K562 (cell line): ENCODE measurements around the gene HMGA1. TPM values are rescaled to one million over a fixed set of nuclear protein-coding genes. Genes with fewer than 3 reads are reported as not detected.

Source experiments
- ATF4 ChIP-seq: fragments of 450-650 bp; formaldehyde crosslinking; IDR thresholded peaks from 2 replicates; pipeline ENCODE4 v1.4.0; 2022; ENCODE audit warnings: mild to moderate bottlenecking, moderate library complexity
- CHAMP1 ChIP-seq: fragments of 450-650 bp; IDR thresholded peaks from 2 replicates; pipeline ENCODE4 v1.6.1; 2016; ENCODE audit warnings: mild to moderate bottlenecking
- GTF2E2 ChIP-seq: fragments of 200-800 bp; sonication (Bioruptor generic); IDR thresholded peaks from 2 replicates; pipeline ENCODE4 v1.6.1; 2016; ENCODE audit warnings: missing genetic modification characterization, missing compliant biosample characterization
- NR2C2 ChIP-seq, 2 experiments: fragments of 200-800 bp in 1 of 2; sonication (Bioruptor generic) in 1 of 2; sonication (generic) in 1 of 2; formaldehyde crosslinking in 1 of 2; IDR thresholded peaks; 2 replicates each; pipeline versions ENCODE4 v1.6.1 to v1.8.0; 2016 to 2022; ENCODE audit warnings: mild to moderate bottlenecking in 1 of 2, missing compliant biosample characterization in 1 of 2, missing genetic modification characterization in 1 of 2, missing genetic modification reagents in 1 of 2
- POLR2G ChIP-seq: fragments of 200-400 bp; formaldehyde crosslinking; IDR thresholded peaks from 2 replicates; pipeline ENCODE4 v1.6.1; 2017; ENCODE audit warnings: low read depth, mild to moderate bottlenecking, antibody characterized with exemption, low read length, moderate library complexity
- POLR3A ChIP-seq: IDR thresholded peaks from 2 replicates; pipeline ENCODE4 v1.6.1; 2011; ENCODE audit warnings: borderline replicate concordance, mild to moderate bottlenecking, moderate library complexity; ENCODE audit not compliant: insufficient read length, insufficient read depth; ENCODE audit errors: extremely low read depth
- STAT5B ChIP-seq: fragments of 250-450 bp; sonication (Bioruptor Pico); IDR thresholded peaks from 2 replicates; pipeline ENCODE4 v1.8.0; 2021; ENCODE audit warnings: mild to moderate bottlenecking, inconsistent platforms
- ZBED1 ChIP-seq: IDR thresholded peaks from 2 replicates; pipeline ENCODE4 v1.6.1; 2014
- ZFP30 ChIP-seq: fragments of 250-450 bp; sonication (Bioruptor Pico); IDR thresholded peaks from 2 replicates; pipeline ENCODE4 v1.8.0; 2022; ENCODE audit warnings: moderate library complexity, mild to moderate bottlenecking, inconsistent platforms, borderline replicate concordance
- ZNF431 ChIP-seq: sonication (generic); formaldehyde crosslinking; IDR thresholded peaks from 2 replicates; pipeline ENCODE4 v1.8.0; 2022; ENCODE audit warnings: mild to moderate bottlenecking, missing genetic modification reagents
- ZNF57 ChIP-seq: fragments of 450-650 bp; formaldehyde crosslinking; IDR thresholded peaks from 2 replicates; pipeline ENCODE4 v1.4.0; 2020; ENCODE audit warnings: mild to moderate bottlenecking, moderate library complexity
- polyA plus RNA-seq, 8 experiments: library from polyadenylated mRNA; depleted of rRNA in 4 of 8; stranded (reverse) in 5 of 8; unstranded in 3 of 8; fragments of >200 nt; fragmentation: Nextera tagmentation in 2 of 8; fragmentation: Illumina TruSeq in 1 of 8; extraction: Ambion mirVana in 2 of 8; extraction: Trizol in 1 of 8; gene quantifications; 2 replicates each; pipeline versions ENCODE4 v1.2.1 to v1.2.3, GENCODE V29; 2011 to 2014; ENCODE audit warnings: inconsistent platforms in 1 of 8, missing spikeins in 1 of 8
- total RNA-seq, 7 experiments: library from RNA; depleted of rRNA in 6 of 7; stranded (reverse); fragments of >200 nt in 6 of 7; fragmentation: Illumina TruSeq in 2 of 7; extraction: Trizol in 2 of 7; gene quantifications; 2 replicates each; pipeline versions ENCODE4 v1.2.1 to v1.2.3, GENCODE V29; 2011 to 2021; ENCODE audit warnings: low replicate concordance in 1 of 7
- TF ChIP-seq, protein P1 (sequence below), 2 experiments: fragments of 450-650 bp; IDR thresholded peaks; 2 replicates each; pipeline ENCODE4 v1.6.1; 2016; ENCODE audit warnings: mild to moderate bottlenecking in 2 of 2, borderline replicate concordance in 1 of 2, low read depth in 1 of 2, moderate library complexity in 1 of 2

HMGA1 gene
- total and polyA plus RNA-seq, 9 of the 15 experiments (the other 6 are each of a cell fraction or from before 2014, with no cell fraction given) = 27.8 to 1,947 (median 594) TPM

DNA sequence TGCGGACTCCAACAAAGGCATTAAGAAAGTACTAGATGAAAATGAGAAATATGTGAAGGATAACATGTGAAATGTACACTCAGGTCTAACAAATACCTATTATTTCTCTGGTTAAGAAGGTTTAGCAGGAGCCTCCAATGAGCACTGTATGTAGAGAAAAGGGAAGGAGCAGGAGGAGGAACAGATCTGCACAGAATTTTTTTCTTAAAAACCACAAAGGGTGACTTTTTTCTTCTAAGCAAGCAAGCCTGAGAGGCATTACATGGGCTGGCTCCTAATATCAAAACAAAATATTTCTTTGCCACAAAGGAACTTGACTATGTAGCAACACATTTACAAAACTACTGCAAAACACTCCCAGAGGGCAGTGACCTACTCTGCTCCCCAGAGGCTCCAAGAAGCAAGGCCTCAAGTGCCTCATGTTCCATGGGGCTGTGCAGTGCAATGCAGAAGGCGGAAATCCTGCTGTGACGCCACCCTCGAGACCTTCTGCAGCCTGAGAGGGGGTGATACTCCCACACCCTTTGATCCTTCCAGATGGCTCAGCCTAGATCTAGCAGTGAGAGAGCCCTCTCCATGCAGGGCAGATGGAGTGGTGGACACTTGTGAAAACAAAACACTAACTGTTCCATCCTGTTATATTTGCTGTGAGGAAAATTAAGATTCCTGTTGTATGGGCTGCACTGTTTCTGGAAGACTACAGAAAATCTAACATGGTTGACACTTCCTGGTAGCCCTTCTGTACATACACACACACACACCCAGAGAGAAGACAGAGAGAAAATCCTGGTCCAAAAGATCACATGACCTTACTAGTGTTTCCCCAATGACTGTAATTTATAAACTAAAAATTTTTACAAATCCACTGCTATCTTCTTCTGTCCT lies 48.1 kb downstream of the HMGA1 start (continued):
- TF ChIP-seq POLR2G (no peak), ZNF57 (CRISPR knock-in tag) (no peak), ZNF431 (no peak), ZFP30 (CRISPR knock-in tag) (no peak), POLR3A (no peak), STAT5B (CRISPR knock-in tag) (no peak), CHAMP1 (0 out of 2 replicates have a peak, but pooled peaks have one; percentile 11), NR2C2 (CRISPR knock-in tag; IDR thresholded peaks at IDR 0.05) (no peak), NR2C2 (tag; IDR thresholded peaks at IDR 0.05) (no peak), ATF4 (no peak), GTF2E2 (tag) (no peak), ZBED1 (no peak)
- TF ChIP-seq, protein P1, sequence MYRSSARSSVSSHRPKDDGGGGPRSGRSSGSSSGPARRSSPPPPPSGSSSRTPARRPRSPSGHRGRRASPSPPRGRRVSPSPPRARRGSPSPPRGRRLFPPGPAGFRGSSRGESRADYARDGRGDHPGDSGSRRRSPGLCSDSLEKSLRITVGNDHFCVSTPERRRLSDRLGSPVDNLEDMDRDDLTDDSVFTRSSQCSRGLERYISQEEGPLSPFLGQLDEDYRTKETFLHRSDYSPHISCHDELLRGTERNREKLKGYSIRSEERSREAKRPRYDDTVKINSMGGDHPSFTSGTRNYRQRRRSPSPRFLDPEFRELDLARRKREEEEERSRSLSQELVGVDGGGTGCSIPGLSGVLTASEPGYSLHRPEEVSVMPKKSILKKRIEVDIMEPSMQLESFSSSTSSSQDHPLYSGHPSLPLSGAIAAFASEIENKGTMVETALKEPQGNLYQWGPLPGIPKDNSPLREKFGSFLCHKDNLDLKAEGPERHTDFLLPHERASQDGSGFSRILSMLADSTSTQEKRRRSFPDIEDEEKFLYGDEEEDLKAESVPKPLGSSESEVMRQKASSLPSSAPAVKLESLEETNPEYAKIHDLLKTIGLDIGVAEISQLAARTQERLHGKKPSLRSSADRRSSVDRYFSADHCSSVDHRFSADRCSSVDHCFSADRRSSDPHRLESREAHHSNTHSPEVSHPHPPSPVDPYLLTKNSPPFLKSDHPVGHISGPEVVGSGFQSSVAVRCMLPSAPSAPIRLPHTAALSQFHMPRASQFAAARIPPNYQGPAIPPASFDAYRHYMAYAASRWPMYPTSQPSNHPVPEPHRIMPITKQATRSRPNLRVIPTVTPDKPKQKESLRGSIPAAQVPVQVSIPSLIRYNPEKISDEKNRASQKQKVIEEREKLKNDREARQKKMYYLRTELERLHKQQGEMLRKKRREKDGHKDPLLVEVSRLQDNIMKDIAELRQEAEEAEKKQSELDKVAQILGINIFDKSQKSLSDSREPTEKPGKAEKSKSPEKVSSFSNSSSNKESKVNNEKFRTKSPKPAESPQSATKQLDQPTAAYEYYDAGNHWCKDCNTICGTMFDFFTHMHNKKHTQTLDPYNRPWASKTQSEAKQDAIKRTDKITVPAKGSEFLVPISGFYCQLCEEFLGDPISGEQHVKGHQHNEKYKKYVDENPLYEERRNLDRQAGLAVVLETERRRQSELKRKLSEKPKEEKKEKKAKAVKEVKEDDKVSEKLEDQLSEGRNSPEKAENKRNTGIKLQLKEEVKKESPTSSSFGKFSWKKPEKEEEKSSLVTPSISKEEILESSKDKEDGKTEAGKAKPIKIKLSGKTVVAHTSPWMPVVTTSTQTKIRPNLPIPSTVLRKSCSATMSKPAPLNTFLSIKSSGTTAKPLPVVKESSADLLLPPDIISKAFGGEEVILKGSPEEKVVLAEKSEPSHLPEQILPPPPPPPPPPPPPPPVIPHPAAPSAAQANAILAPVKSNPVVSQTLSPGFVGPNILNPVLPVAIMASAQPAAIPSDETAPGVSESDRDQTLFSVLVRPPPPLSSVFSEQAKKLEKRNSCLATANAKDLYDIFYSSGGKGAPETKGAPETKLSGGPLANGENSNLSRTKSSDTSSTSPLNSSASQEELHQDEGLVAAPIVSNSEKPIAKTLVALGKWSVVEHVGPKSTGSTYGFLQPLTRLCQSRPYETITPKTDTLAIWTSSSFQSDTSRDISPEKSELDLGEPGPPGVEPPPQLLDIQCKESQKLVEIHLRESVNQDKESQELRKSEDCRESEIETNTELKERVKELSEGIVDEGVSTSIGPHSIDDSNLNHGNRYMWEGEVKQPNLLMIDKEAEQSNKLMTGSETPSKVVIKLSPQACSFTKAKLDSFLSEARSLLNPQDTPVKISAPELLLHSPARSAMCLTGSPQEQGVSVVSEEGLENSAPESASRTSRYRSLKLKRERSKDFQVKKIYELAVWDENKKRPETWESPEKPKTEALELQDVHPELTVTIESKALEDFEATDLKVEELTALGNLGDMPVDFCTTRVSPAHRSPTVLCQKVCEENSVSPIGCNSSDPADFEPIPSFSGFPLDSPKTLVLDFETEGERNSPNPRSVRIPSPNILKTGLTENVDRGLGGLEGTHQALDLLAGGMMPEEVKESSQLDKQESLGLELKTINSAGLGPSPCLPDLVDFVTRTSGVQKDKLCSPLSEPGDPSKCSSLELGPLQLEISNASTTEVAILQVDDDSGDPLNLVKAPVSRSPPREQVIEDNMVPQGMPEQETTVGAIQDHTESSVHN (IDR thresholded peaks at IDR 0.05; ENCODE audit: borderline replicate concordance in 1 of 2, low read depth in 1 of 2) = no peak
